ENCODE data around the gene ACAD11.

Gene ACAD11

GRCh38 chr3:132596816-132597433 is 62.7 kb downstream of the ACAD11 start, which contains the start of gene ACKR4:
Gene ACKR4, plus strand, starts transcription at chr3:132597270. Its CDS starts 3,128 bp downstream, at chr3:132600398.
- no peak for TF ChIP-seq GATA3 (IDR thresholded peaks at IDR 0.05; ENCODE audit: low read depth, low read length)
- TF ChIP-seq GATA2 (IDR thresholded peaks at IDR 0.05; ENCODE audit: low read depth, low read length): no peak

- TF ChIP-seq GATA3 (IDR thresholded peaks at IDR 0.05; ENCODE audit: low read depth, low read length) (no peak), GATA2 (IDR thresholded peaks at IDR 0.05; ENCODE audit: low read depth, low read length) (no peak)
Observed at GRCh38 chr3:132596326-132596725, 63.3 kb downstream of the ACAD11 start.

GRCh38 chr3:132595014-132595413 is 64.6 kb downstream of the ACAD11 start:
- TF ChIP-seq GATA2 (IDR thresholded peaks at IDR 0.05; ENCODE audit: low read depth, low read length) (no peak), GATA3 (IDR thresholded peaks at IDR 0.05; ENCODE audit: low read depth, low read length) (no peak)

- no peak for TF ChIP-seq GATA3 (IDR thresholded peaks at IDR 0.05; ENCODE audit: low read depth, low read length)
- TF ChIP-seq GATA2 (IDR thresholded peaks at IDR 0.05; ENCODE audit: low read depth, low read length): no peak
Observed at GRCh38 chr3:132594498-132594897, 65.1 kb downstream of the ACAD11 start.

- TF ChIP-seq GATA2 (IDR thresholded peaks at IDR 0.05; ENCODE audit: low read depth, low read length) (no peak), GATA3 (IDR thresholded peaks at IDR 0.05; ENCODE audit: low read depth, low read length) (no peak)
Observed at GRCh38 chr3:132593947-132594323, 65.7 kb downstream of the ACAD11 start.

GRCh38 chr3:132593241-132593946 is 66.2 kb downstream of the ACAD11 start:
- no peak for TF ChIP-seq GATA3 (IDR thresholded peaks at IDR 0.05; ENCODE audit: low read depth, low read length)
- no peak for TF ChIP-seq GATA2 (IDR thresholded peaks at IDR 0.05; ENCODE audit: low read depth, low read length)

- no peak for TF ChIP-seq GATA2 (IDR thresholded peaks at IDR 0.05; ENCODE audit: low read depth, low read length)
- TF ChIP-seq GATA3 (IDR thresholded peaks at IDR 0.05; ENCODE audit: low read depth, low read length): no peak
Observed at GRCh38 chr3:132592216-132592615, 67.4 kb downstream of the ACAD11 start.

GRCh38 chr3:132587401-132587800 is 72.2 kb downstream of the ACAD11 start:
- TF ChIP-seq GATA2 (IDR thresholded peaks at IDR 0.05; ENCODE audit: low read depth, low read length) (no peak), GATA3 (IDR thresholded peaks at IDR 0.05; ENCODE audit: low read depth, low read length) (no peak)

GRCh38 chr3:132573797-132574211 is 85.8 kb downstream of the ACAD11 start:
- TF ChIP-seq GATA2 (IDR thresholded peaks at IDR 0.05; ENCODE audit: low read depth, low read length) (no peak), GATA3 (IDR thresholded peaks at IDR 0.05; ENCODE audit: low read depth, low read length) (no peak)

- TF ChIP-seq GATA2 (IDR thresholded peaks at IDR 0.05; ENCODE audit: low read depth, low read length): no peak
Observed at GRCh38 chr3:132570016-132570415, 89.6 kb downstream of the ACAD11 start.

- TF ChIP-seq GATA3 (IDR thresholded peaks at IDR 0.05; ENCODE audit: low read depth, low read length) (no peak), GATA2 (IDR thresholded peaks at IDR 0.05; ENCODE audit: low read depth, low read length) (no peak)
Observed at GRCh38 chr3:132569580-132569979, 90.0 kb downstream of the ACAD11 start.

- TF ChIP-seq GATA2 (IDR thresholded peaks at IDR 0.05; ENCODE audit: low read depth, low read length) (no peak), GATA3 (IDR thresholded peaks at IDR 0.05; ENCODE audit: low read depth, low read length) (no peak)
Observed at GRCh38 chr3:132569153-132569552, 90.5 kb downstream of the ACAD11 start.

GRCh38 chr3:132568422-132568821 is 91.2 kb downstream of the ACAD11 start:
- TF ChIP-seq GATA3 (IDR thresholded peaks at IDR 0.05; ENCODE audit: low read depth, low read length) (no peak), GATA2 (IDR thresholded peaks at IDR 0.05; ENCODE audit: low read depth, low read length) (no peak)

GRCh38 chr3:132564070-132564465 is 95.5 kb downstream of the ACAD11 start:
- TF ChIP-seq GATA2 (IDR thresholded peaks at IDR 0.05; ENCODE audit: low read depth, low read length) (no peak), GATA3 (IDR thresholded peaks at IDR 0.05; ENCODE audit: low read depth, low read length) (no peak)

- TF ChIP-seq GATA2 (IDR thresholded peaks at IDR 0.05; ENCODE audit: low read depth, low read length) (no peak), GATA3 (IDR thresholded peaks at IDR 0.05; ENCODE audit: low read depth, low read length) (no peak)
Observed at GRCh38 chr3:132563420-132564069, 96.1 kb downstream of the ACAD11 start.

Data from SH-SY5Y (cell line).